Measurements from ENCODE around the gene TMEM51.

The TMEM51 gene

DNA sequence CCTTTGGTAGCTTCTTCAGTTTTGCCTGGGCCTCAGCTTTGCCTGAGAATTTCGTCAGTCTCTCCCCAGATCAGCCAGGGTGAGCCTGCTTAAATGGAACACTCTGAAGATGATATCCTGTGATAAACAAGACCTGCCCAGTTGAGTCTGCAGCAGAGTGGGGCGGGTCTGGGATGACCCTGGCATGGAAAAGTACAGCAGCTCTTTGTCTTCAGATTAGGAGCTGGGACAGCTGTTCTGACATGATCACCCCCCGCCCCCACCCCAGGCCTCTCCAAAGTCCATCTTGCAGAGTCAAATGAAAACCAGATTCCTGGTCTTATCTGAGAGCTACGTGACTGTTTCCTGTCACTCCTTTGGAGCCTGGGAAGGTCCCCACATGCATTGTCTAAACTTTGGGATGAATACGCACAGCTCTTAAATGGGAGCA lies 2.2 kb upstream of the TMEM51 start:
- no peak overlapping the region for H3K27ac ChIP-seq
- POLR2A ChIA-PET (ENCODE audit: low non-redundant PET), result no interaction called here
- TF ChIP-seq, protein P1, sequence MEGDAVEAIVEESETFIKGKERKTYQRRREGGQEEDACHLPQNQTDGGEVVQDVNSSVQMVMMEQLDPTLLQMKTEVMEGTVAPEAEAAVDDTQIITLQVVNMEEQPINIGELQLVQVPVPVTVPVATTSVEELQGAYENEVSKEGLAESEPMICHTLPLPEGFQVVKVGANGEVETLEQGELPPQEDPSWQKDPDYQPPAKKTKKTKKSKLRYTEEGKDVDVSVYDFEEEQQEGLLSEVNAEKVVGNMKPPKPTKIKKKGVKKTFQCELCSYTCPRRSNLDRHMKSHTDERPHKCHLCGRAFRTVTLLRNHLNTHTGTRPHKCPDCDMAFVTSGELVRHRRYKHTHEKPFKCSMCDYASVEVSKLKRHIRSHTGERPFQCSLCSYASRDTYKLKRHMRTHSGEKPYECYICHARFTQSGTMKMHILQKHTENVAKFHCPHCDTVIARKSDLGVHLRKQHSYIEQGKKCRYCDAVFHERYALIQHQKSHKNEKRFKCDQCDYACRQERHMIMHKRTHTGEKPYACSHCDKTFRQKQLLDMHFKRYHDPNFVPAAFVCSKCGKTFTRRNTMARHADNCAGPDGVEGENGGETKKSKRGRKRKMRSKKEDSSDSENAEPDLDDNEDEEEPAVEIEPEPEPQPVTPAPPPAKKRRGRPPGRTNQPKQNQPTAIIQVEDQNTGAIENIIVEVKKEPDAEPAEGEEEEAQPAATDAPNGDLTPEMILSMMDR (conservative IDR thresholded peaks at IDR 0.05; ENCODE audit: low read depth), result no peak
- CTCF ChIA-PET, result interaction anchor here (0.7 to 3.3 kb wide), 6 partner anchors 17 to 1127 kb away, joined by 3 to 29 read pairs (median 8); no protein-coding TSS in a partner anchor
- no peak for DNase-seq (ENCODE audit: low spot score)

DNA sequence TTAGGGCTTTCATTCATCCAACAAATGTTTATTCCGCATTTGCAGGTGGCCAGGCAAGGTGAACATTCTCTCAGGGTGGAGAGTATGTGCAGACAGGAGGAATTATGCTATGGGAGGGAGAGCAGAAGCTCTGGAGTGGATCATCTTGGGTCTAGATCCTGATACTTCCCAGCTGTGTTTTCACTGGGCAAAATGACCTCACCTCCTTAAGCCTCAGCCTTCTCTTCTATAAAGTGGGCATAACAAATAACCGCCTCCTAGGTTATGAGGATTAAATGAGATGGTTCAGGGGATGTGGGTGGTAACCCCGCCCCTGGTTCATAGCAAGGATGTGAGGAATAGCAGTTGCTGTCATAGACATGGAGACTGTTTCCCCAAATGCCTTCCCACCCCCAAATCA lies 1.7 kb upstream of the TMEM51 start:
- ChIA-PET POLR2A (ENCODE audit: low non-redundant PET) (interaction anchor here (0.8 kb wide), 1 partner anchor 120 kb away, joined by 3 read pairs; no protein-coding TSS in a partner anchor), CTCF (interaction anchor here (0.6 to 3.3 kb wide), 10 partner anchors 17 to 1128 kb away, joined by 3 to 29 read pairs (median 6); no protein-coding TSS in a partner anchor)
- TF ChIP-seq, protein P1 (conservative IDR thresholded peaks at IDR 0.05; ENCODE audit: low read depth), result no peak
- DNase-seq (ENCODE audit: low spot score), result no peak
- H3K27ac ChIP-seq, result no peak overlapping the region

DNA sequence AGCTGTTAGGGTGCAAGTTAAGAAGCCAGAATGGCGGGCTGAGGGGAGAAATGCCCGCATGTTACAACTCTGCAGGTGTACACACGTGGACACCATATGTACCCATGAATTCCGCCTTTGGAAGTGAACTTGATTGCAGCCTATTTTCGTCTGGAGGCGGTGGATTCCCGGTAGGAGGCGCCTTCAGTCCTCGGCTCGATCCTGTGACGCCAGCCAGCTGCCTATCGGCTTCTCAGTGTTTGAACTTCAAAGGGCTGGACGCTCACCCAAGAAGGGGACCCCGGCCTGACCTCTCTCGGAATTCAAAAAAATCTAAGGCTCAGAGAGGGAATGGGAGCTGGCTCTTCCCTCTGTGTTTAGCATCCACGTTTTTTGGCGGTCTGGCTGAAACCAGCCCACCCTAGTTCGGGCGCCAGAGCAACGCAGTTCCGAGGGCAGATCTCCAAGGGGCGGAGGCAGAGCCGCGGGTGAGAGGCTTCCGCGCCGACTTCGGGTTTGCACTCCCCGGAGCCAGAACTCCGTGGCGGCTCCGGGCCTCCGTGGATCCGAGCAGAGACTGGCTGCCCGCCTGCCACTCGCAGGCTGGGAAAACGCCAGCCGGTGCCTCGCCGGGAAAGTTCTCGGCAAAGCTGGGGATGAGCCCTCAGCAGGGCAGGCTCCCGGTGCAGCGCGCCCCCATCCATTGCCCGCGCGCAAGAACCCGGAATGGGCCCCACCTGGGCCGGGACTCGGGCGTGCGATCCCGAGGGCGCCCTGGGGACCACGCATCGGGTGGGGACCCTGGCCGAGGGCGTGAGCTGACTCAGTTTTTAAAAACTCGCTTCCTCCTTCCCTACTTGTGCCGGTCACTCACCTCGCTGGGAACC lies 996 bp upstream of the TMEM51 start:
- H3K27ac ChIP-seq, result peak overlapping the region; percentile 88
- ChIA-PET CTCF (interaction anchor here (0.6 to 3.3 kb wide), 22 partner anchors 16 to 839 kb away, joined by 3 to 29 read pairs (median 5); no protein-coding TSS in a partner anchor), POLR2A (ENCODE audit: low non-redundant PET) (interaction anchor here (0.7 to 1.0 kb wide), 4 partner anchors 26 to 119 kb away, joined by 3 to 5 read pairs (median 3); no protein-coding TSS in a partner anchor)
- DNase-seq (ENCODE audit: low spot score), result peak; percentile 87
- TF ChIP-seq, protein P1 (conservative IDR thresholded peaks at IDR 0.05; ENCODE audit: low read depth), result peak; percentile 80

DNA sequence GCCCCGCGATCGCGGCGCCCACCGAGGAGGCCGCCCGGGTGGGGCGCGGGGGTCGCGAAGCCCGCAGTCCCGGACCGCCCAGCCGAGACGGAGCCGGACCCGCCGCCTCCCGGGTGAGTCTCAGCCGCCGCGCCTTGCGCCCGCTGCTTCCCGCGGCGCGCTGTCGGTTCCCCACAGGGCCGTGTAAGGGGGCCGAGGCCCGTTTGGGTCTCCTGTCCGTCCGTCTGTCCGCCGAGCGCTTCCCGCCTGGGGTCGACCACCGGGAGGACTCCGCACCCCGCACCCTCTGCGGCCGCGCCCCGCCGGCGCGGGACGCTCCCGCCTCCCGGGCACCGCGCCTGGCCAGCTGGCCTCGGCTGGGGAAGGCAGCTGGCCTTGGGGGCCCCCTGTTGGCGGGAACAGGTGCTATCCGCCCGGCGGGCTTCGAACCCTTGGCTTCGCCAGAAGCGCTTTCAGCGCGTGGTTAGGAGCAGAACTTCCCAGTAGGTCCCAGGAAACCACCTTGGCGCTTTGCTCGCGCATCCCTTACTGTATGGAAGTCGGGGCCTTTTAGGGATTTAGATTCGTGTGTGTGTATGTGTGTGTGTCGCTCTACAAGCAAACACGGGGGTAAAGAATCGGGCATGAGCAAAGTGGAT lies 414 bp downstream of the TMEM51 start:
- DNase-seq (ENCODE audit: low spot score), result peak; percentile 51
- TF ChIP-seq, protein P1 (conservative IDR thresholded peaks at IDR 0.05; ENCODE audit: low read depth), result peak; percentile 83
- H3K27ac ChIP-seq, result peak overlapping the region; percentile 88
- ChIA-PET POLR2A (ENCODE audit: low non-redundant PET) (no interaction called here), CTCF (interaction anchor here (0.5 to 3.3 kb wide), 5 partner anchors 65 to 149 kb away, joined by 3 to 29 read pairs (median 4); no protein-coding TSS in a partner anchor)

DNA sequence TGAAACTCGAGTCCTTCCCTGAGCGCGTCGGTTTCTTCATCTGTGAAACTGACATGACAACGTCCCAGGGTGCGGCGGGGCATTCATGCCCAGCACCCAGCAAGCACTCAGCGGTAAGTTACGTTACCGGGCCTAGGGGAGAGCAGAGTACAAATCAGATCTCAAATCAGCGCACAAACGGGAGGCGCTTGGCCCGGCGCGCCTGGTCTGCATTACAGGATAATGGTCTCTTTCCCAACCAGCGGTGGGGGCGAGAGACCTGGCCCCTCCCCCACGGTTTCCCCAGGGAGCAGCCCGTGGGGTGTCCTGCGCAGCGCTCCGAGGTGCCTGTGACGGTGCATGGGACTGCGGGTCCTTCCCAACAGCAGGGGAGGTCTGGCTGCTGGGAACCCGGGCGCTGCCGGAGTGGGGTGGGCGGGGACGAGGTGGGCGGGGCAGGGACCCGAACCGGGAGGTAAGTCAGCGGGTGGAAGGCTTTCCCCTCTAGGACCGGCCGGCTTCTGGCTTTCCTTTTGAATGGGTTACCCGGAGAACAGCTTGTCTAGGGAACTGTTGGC lies 1.0 kb downstream of the TMEM51 start:
- CTCF ChIA-PET, result interaction anchor here (0.5 to 1.0 kb wide), 3 partner anchors 145 to 829 kb away, joined by 3 to 4 read pairs (median 3); no protein-coding TSS in a partner anchor
- peak overlapping the region; percentile 88 for H3K27ac ChIP-seq
- TF ChIP-seq, protein P1 (conservative IDR thresholded peaks at IDR 0.05; ENCODE audit: low read depth), result no peak
- no peak for DNase-seq (ENCODE audit: low spot score)
- POLR2A ChIA-PET (ENCODE audit: low non-redundant PET), result no interaction called here

DNA sequence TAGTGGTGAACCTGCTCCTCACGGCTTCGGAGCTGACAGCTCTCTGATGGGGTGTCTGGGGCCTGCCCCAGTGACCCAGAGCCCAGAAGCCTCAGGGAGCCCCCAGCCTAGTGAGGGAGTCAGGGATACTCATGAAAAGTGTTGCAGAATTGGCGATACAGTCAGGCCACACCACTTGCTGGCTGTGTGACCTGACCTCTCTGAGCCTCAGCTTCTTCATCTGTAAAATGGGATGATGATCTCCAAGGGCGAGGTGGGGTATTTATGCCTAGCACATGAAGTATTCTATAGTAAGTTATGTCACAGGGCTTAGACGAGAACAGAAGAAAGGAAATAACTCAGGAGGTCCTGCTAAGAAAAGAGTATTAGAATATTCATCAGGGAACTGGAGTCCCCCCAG lies 1.6 kb downstream of the TMEM51 start:
- peak overlapping the region; percentile 88 for H3K27ac ChIP-seq
- no peak for DNase-seq (ENCODE audit: low spot score)
- TF ChIP-seq, protein P1 (conservative IDR thresholded peaks at IDR 0.05; ENCODE audit: low read depth), result no peak
- CTCF ChIA-PET, result interaction anchor here (0.5 kb wide), 1 partner anchor 828 kb away, joined by 3 read pairs; no protein-coding TSS in a partner anchor
- POLR2A ChIA-PET (ENCODE audit: low non-redundant PET), result no interaction called here

All from RWPE1 (cell line).